ENCODE data around the gene SUGP2.

SUGP2 gene

DNA sequence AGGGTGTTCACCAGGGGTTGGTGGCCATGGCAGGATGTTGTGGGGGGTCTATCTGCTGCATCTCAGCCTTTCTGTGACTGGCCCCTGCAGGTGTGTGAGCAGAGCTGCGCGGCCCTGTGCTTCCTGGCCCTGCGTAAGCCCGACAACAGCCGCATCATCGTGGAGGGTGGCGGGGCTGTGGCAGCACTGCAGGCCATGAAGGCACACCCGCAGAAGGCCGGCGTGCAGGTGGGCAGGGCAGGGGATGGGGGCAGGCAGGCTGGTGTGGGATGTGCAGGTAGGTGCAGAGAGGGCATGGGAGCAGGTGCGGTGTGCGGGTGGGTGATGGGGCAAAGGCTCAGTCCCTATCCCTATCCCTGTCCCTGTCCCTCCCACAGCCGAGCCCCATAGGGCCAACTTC, 22.4 kb upstream of the SUGP2 start:
- Histone ChIP-seq H3K27ac (ENCODE audit: low read depth, low read length) (no peak overlapping the region), H3K9me2 (replicated peaks; ENCODE audit: insufficient read depth, low read length) (no peaks in the 10 kb centered on the region), H3K27me3 (ENCODE audit: low read length) (no peaks in the 10 kb centered on the region), H2AFZ (ENCODE audit: low read depth, low read length, severe bottlenecking) (no peak overlapping the region), H3F3A (ENCODE audit: insufficient read depth) (no peaks in the 10 kb centered on the region), H3K4me3 (ENCODE audit: insufficient read depth, low read length, poor library complexity, severe bottlenecking) (no peak overlapping the region), H4K20me1 (ENCODE audit: low read depth, low read length) (no peaks in the 10 kb centered on the region), H3K9ac (ENCODE audit: low read length) (no peak overlapping the region), H3K79me2 (ENCODE audit: insufficient read depth, low read length) (no peaks in the 10 kb centered on the region), H3K36me3 (ENCODE audit: low read length) (no peaks in the 10 kb centered on the region), H3K4me2 (ENCODE audit: low read depth, low read length, poor library complexity, severe bottlenecking) (no peak overlapping the region), H3K9me3 (ENCODE audit: insufficient read depth, low read length) (no peaks in the 10 kb centered on the region)
- no peak for TF ChIP-seq EZH2phosphoT487 (conservative IDR thresholded peaks at IDR 0.05; ENCODE audit: low read length)
- TF ChIP-seq, protein P1, sequence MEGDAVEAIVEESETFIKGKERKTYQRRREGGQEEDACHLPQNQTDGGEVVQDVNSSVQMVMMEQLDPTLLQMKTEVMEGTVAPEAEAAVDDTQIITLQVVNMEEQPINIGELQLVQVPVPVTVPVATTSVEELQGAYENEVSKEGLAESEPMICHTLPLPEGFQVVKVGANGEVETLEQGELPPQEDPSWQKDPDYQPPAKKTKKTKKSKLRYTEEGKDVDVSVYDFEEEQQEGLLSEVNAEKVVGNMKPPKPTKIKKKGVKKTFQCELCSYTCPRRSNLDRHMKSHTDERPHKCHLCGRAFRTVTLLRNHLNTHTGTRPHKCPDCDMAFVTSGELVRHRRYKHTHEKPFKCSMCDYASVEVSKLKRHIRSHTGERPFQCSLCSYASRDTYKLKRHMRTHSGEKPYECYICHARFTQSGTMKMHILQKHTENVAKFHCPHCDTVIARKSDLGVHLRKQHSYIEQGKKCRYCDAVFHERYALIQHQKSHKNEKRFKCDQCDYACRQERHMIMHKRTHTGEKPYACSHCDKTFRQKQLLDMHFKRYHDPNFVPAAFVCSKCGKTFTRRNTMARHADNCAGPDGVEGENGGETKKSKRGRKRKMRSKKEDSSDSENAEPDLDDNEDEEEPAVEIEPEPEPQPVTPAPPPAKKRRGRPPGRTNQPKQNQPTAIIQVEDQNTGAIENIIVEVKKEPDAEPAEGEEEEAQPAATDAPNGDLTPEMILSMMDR (IDR thresholded peaks at IDR 0.05; ENCODE audit: insufficient read depth, low read length, poor library complexity, severe bottlenecking): no peak

DNA sequence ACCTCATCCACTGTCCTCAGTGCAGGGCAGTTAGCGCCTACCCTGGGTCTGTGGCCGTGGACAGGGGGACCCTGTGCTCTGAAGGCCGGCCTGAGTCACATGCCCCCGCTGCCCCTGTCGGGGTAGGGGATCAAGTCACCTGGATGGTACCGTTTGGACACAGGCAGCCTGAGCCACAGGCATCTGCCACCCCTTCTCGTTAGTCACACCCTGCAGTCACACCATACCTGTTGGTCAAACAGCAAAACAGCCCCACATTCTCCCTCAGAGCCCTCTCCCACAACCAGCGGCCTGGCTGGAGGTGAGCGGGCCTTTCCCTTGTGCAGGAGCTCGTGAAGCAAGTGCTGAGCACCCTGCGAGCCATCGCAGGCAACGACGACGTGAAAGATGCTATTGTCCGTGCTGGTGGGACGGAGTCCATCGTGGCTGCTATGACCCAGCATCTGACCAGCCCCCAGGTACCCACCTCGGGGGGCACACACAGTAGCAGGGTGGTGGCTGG, 21.7 kb upstream of the SUGP2 start:
- no peaks in the 10 kb centered on the region for H3K9me2 ChIP-seq (replicated peaks; ENCODE audit: insufficient read depth, low read length)
- no peaks in the 10 kb centered on the region for H3K79me2 ChIP-seq (ENCODE audit: insufficient read depth, low read length)
- H2AFZ ChIP-seq (ENCODE audit: low read depth, low read length, severe bottlenecking): no peak overlapping the region
- H3K36me3 ChIP-seq (ENCODE audit: low read length): no peaks in the 10 kb centered on the region
- no peak overlapping the region for H3K4me3 ChIP-seq (ENCODE audit: insufficient read depth, low read length, poor library complexity, severe bottlenecking)
- H3K9ac ChIP-seq (ENCODE audit: low read length): no peak overlapping the region
- H4K20me1 ChIP-seq (ENCODE audit: low read depth, low read length): no peaks in the 10 kb centered on the region
- H3K9me3 ChIP-seq (ENCODE audit: insufficient read depth, low read length): no peaks in the 10 kb centered on the region
- no peaks in the 10 kb centered on the region for H3K27me3 ChIP-seq (ENCODE audit: low read length)
- H3K4me2 ChIP-seq (ENCODE audit: low read depth, low read length, poor library complexity, severe bottlenecking): no peak overlapping the region
- TF ChIP-seq EZH2phosphoT487 (conservative IDR thresholded peaks at IDR 0.05; ENCODE audit: low read length): no peak
- TF ChIP-seq, protein P1 (IDR thresholded peaks at IDR 0.05; ENCODE audit: insufficient read depth, low read length, poor library complexity, severe bottlenecking): no peak
- H3K27ac ChIP-seq (ENCODE audit: low read depth, low read length): no peak overlapping the region
- no peaks in the 10 kb centered on the region for H3F3A ChIP-seq (ENCODE audit: insufficient read depth)

DNA sequence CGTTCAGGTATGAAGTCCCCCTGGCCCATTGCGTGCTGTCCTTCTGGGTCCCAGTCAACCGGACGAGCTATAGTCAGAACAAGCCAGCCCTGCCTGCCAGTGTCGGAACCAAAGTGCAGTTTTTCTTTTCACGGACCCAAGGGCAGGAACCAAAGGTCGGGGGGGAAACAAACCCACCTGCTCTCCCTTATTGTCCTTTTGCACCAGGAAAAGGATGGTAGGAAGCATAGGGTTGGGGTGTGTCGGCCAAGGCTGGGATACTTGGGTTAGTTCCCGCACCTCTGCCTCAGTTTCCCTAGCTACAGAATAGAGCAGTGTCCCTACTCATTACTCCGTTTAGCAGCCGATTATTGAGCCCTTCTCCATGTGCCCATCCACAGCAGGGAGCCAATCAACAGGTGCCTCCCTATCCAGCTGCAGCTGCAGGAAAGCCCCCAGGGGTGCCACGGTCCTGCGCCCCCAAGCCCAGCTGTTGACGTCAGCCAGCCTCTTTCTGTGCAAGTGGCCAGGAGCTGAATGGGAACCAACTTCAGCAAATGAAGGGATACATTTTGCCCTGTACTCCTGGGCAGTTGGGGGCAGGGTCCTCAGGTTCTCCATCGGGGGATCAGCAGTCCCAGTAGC, 21.1 kb upstream of the SUGP2 start:
- Histone ChIP-seq H3K4me2 (ENCODE audit: low read depth, low read length, poor library complexity, severe bottlenecking) (no peak overlapping the region), H4K20me1 (ENCODE audit: low read depth, low read length) (no peaks in the 10 kb centered on the region), H3K9me3 (ENCODE audit: insufficient read depth, low read length) (no peaks in the 10 kb centered on the region), H3K36me3 (ENCODE audit: low read length) (no peaks in the 10 kb centered on the region), H2AFZ (ENCODE audit: low read depth, low read length, severe bottlenecking) (no peak overlapping the region), H3K9me2 (replicated peaks; ENCODE audit: insufficient read depth, low read length) (no peaks in the 10 kb centered on the region), H3F3A (ENCODE audit: insufficient read depth) (no peaks in the 10 kb centered on the region), H3K27ac (ENCODE audit: low read depth, low read length) (no peak overlapping the region), H3K4me3 (ENCODE audit: insufficient read depth, low read length, poor library complexity, severe bottlenecking) (no peak overlapping the region), H3K9ac (ENCODE audit: low read length) (no peak overlapping the region), H3K27me3 (ENCODE audit: low read length) (no peaks in the 10 kb centered on the region), H3K79me2 (ENCODE audit: insufficient read depth, low read length) (no peaks in the 10 kb centered on the region)
- no peak for TF ChIP-seq EZH2phosphoT487 (conservative IDR thresholded peaks at IDR 0.05; ENCODE audit: low read length)
- TF ChIP-seq, protein P1 (IDR thresholded peaks at IDR 0.05; ENCODE audit: insufficient read depth, low read length, poor library complexity, severe bottlenecking): no peak

Measured in SU-DHL-6 (cell line).